ENCODE results near the gene ZNF70. TPM values are rescaled to one million over a fixed set of nuclear protein-coding genes. Genes with fewer than 3 reads are reported as not detected.

Gene ZNF70
- total and polyA plus RNA-seq, 2 of the 13 experiments (the other 11 are each of a cell fraction or from before 2014, with no cell fraction given), result 0.62 to 3.6 TPM

DNA sequence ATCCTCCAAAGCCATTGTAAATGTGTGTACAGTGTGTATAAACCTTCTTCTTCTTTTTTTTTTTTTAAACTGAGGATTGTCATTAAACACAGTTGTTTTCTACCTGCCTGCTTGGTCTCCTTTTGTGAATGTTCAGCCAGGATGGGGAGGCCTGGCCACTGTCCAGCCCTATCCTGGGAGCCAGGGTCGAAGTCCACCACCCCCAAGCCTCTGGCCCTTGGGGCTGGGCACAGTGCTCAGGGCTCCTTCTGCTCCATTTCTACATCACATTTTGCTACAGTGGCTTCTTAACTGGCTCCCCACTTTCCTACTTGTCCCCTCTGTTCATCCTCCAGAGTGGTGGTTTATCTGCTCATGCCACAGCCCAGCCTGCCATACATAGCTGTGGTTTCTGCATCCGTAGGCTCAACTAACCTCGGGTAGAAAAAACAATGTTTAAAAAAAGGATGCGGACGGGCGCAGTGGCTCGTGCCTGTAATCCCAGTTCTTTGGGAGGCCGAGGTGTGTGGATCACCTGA, 33.4 kb upstream of the ZNF70 start (continued):
- TF ChIP-seq ZSCAN12 (CRISPR knock-in tag; IDR thresholded peaks at IDR 0.05), result no peak
- TF ChIP-seq, protein P1, sequence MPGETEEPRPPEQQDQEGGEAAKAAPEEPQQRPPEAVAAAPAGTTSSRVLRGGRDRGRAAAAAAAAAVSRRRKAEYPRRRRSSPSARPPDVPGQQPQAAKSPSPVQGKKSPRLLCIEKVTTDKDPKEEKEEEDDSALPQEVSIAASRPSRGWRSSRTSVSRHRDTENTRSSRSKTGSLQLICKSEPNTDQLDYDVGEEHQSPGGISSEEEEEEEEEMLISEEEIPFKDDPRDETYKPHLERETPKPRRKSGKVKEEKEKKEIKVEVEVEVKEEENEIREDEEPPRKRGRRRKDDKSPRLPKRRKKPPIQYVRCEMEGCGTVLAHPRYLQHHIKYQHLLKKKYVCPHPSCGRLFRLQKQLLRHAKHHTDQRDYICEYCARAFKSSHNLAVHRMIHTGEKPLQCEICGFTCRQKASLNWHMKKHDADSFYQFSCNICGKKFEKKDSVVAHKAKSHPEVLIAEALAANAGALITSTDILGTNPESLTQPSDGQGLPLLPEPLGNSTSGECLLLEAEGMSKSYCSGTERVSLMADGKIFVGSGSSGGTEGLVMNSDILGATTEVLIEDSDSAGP (CRISPR knock-in tag; IDR thresholded peaks at IDR 0.05; ENCODE audit: borderline replicate concordance), result peak; percentile 53
- TF ChIP-seq ZNF296 (CRISPR knock-in tag; conservative IDR thresholded peaks at IDR 0.05), result peak; percentile 70; the same call in 1 of the 2 replicates
- no peak for TF ChIP-seq NR0B2 (CRISPR knock-in tag; IDR thresholded peaks at IDR 0.05)
- TF ChIP-seq ELF1 (CRISPR knock-in tag; IDR thresholded peaks at IDR 0.05), result no peak
- TF ChIP-seq GMEB2 (CRISPR knock-in tag; IDR thresholded peaks at IDR 0.05; ENCODE audit: low read depth), result no peak
- TF ChIP-seq ZNF121 (CRISPR knock-in tag; IDR thresholded peaks at IDR 0.05), result peak; percentile 35; the same call in 1 of the 2 replicates
- TF ChIP-seq PAXIP1 (CRISPR knock-in tag; conservative IDR thresholded peaks at IDR 0.05), result peak; percentile 73
- TF ChIP-seq ZMYM2 (CRISPR knock-in tag; IDR thresholded peaks at IDR 0.05), result 0 out of 2 replicates have a peak, but pooled peaks have one; percentile 25
- TF ChIP-seq KMT2A (CRISPR knock-in tag; IDR thresholded peaks at IDR 0.05), result no peak
- 0 out of 2 replicates have a peak, but pooled peaks have one; percentile 31 for TF ChIP-seq MYC (CRISPR knock-in tag; IDR thresholded peaks at IDR 0.05; ENCODE audit: borderline replicate concordance)
- peak; percentile 49; the same call in 1 of the 2 replicates for TF ChIP-seq NFKB2 (CRISPR knock-in tag; IDR thresholded peaks at IDR 0.05; ENCODE audit: borderline replicate concordance)
- 0 out of 2 replicates have a peak, but pooled peaks have one; percentile 37 for TF ChIP-seq RCOR2 (CRISPR knock-in tag; IDR thresholded peaks at IDR 0.05)
- TF ChIP-seq ZNF83 (CRISPR knock-in tag; IDR thresholded peaks at IDR 0.05; ENCODE audit: borderline replicate concordance), result no peak
- 0 out of 2 replicates have a peak, but pooled peaks have one; percentile 52 for TF ChIP-seq CHD4 (IDR thresholded peaks at IDR 0.05; ENCODE audit: borderline replicate concordance, low read length)
- peak; percentile 63; the same call in 1 of the 2 replicates for TF ChIP-seq KDM6A (CRISPR knock-in tag; IDR thresholded peaks at IDR 0.05; ENCODE audit: low read depth)
- TF ChIP-seq TCF12 (IDR thresholded peaks at IDR 0.05), result no peak
- no peak for TF ChIP-seq TCF12 (CRISPR knock-in tag; IDR thresholded peaks at IDR 0.05)
- no peak; the same call in 1 of the 2 replicates for TF ChIP-seq ZNF350 (CRISPR knock-in tag; IDR thresholded peaks at IDR 0.05; ENCODE audit: borderline replicate concordance, low read depth)
- TF ChIP-seq ARHGAP35 (CRISPR knock-in tag; IDR thresholded peaks at IDR 0.05; ENCODE audit: borderline replicate concordance), result no peak
- TF ChIP-seq ZNF773 (CRISPR knock-in tag; IDR thresholded peaks at IDR 0.05; ENCODE audit: borderline replicate concordance), result no peak
- no peak for TF ChIP-seq ZBTB42 (CRISPR knock-in tag; IDR thresholded peaks at IDR 0.05)
- no peak for TF ChIP-seq ZNF781 (CRISPR knock-in tag; IDR thresholded peaks at IDR 0.05; ENCODE audit: borderline replicate concordance, not compliant biosample characterization)
- TF ChIP-seq KAT7 (CRISPR knock-in tag; IDR thresholded peaks at IDR 0.05; ENCODE audit: borderline replicate concordance), result no peak
